Measurements from ENCODE around the gene DMD. TPM values are rescaled to one million over a fixed set of nuclear protein-coding genes. Genes with fewer than 3 reads are reported as not detected.

Gene DMD
- total and polyA plus RNA-seq, 2 of the 8 experiments (the other 6 are each of a cell fraction or from before 2014, with no cell fraction given): 4.8 to 7.4 TPM

GRCh38 chrX:33001107-33001506, 210.2 kb downstream of the DMD start:
- Histone ChIP-seq H2AFZ (ENCODE audit: low read length) (no peak overlapping the region), H4K91ac (replicated peaks; ENCODE audit: insufficient read length, low read length) (no peak overlapping the region), H3K79me2 (ENCODE audit: control insufficient read depth in 1 of 2, insufficient read depth in 2 of 2, low read length in 2 of 2) (no peaks in the 10 kb centered on the region), H3K27me3 (replicated peaks in 1 of 4; ENCODE audit: control insufficient read depth in 3 of 4, extremely low read depth in 1 of 4, insufficient read depth in 3 of 4, low read length in 3 of 4) (no peaks in the 10 kb centered on the region), H2BK20ac (ENCODE audit: low read length) (no peak overlapping the region), H3K9ac (replicated peaks in 1 of 4; ENCODE audit: extremely low read depth in 1 of 4, low read depth in 3 of 4, low read length in 3 of 4) (no peak overlapping the region), H3K9me3 (ENCODE audit: insufficient read depth in 2 of 2, low read depth in 1 of 2, low read length in 1 of 2) (no peaks in the 10 kb centered on the region), H4K5ac (ENCODE audit: insufficient read length, low read depth, low read length) (no peak overlapping the region), H2BK15ac (ENCODE audit: low read length) (no peak overlapping the region), H3K4me3 (ENCODE audit: extremely low read depth in 1 of 4, insufficient read depth in 2 of 4, low read depth in 3 of 4, low read length in 4 of 4) (no peak overlapping the region), H3K4me1 (replicated peaks in 1 of 4; ENCODE audit: control insufficient read depth in 3 of 4, insufficient read depth in 4 of 4, low read length in 3 of 4) (no peaks in the 10 kb centered on the region), H2BK12ac (ENCODE audit: low read depth, low read length) (no peak overlapping the region), H2BK120ac (replicated peaks; ENCODE audit: low read depth, low read length) (no peak overlapping the region), H3K36me3 (ENCODE audit: control insufficient read depth in 2 of 4, insufficient read depth in 4 of 4, low read length in 3 of 4) (no peaks in the 10 kb centered on the region), H3K56ac (replicated peaks; ENCODE audit: insufficient read length, low read depth, low read length) (no peak overlapping the region), H3K27ac (ENCODE audit: low read depth, low read length) (no peak overlapping the region), H2AK5ac (ENCODE audit: low read depth, low read length) (no peak overlapping the region), H3K4me2 (ENCODE audit: insufficient read depth in 1 of 2, low read depth in 2 of 2, low read length in 2 of 2) (no peak overlapping the region), H3K4ac (replicated peaks; ENCODE audit: insufficient read length, low read depth, low read length) (no peak overlapping the region), H4K8ac (ENCODE audit: extremely low read depth, insufficient read depth, low read length) (no peak overlapping the region), H4K20me1 (replicated peaks in 1 of 2; ENCODE audit: control insufficient read depth in 1 of 2, insufficient read depth in 2 of 2, low read length in 2 of 2) (no peaks in the 10 kb centered on the region), H3K14ac (ENCODE audit: insufficient read length) (no peak overlapping the region), H3K79me1 (ENCODE audit: low read depth, low read length) (no peaks in the 10 kb centered on the region), H2BK5ac (ENCODE audit: low read depth, low read length) (no peak overlapping the region), H3K23ac (ENCODE audit: insufficient read length) (no peak overlapping the region), H3K18ac (ENCODE audit: extremely low read depth, low read length) (no peak overlapping the region), H3K23me2 (ENCODE audit: low read depth, low read length) (no peaks in the 10 kb centered on the region)
- DNase-seq (ENCODE audit: low read depth in 1 of 2, low spot score in 2 of 2): no peak
- no peak for TF ChIP-seq SAP30 (IDR thresholded peaks at IDR 0.05; ENCODE audit: insufficient read depth, insufficient replicate concordance, low read length)
- TF ChIP-seq SP1 (IDR thresholded peaks at IDR 0.05; ENCODE audit: low read depth, low read length): no peak
- no peak for TF ChIP-seq POLR2A (IDR thresholded peaks at IDR 0.05; ENCODE audit: control extremely low read depth in 1 of 2, low read depth in 2 of 2, low read length in 2 of 2)
- no peak for TF ChIP-seq TEAD4 (IDR thresholded peaks at IDR 0.05; ENCODE audit: low read depth, low read length)
- TF ChIP-seq ATF3 (IDR thresholded peaks at IDR 0.05; ENCODE audit: insufficient read depth, low read depth, low read length): no peak
- no peak for TF ChIP-seq CTBP2 (IDR thresholded peaks at IDR 0.05; ENCODE audit: borderline replicate concordance, insufficient read depth, insufficient read length, low read length)
- no peak for TF ChIP-seq GABPA (IDR thresholded peaks at IDR 0.05; ENCODE audit: borderline replicate concordance, insufficient read depth, low read length)
- TF ChIP-seq YY1 (IDR thresholded peaks at IDR 0.05; ENCODE audit: low read depth, low read length): no peak
- TF ChIP-seq CHD2 (IDR thresholded peaks at IDR 0.05; ENCODE audit: low read length): no peak
- no peak for TF ChIP-seq RXRA (IDR thresholded peaks at IDR 0.05; ENCODE audit: insufficient read depth, low read depth, low read length)
- no peak for TF ChIP-seq SRF (IDR thresholded peaks at IDR 0.05; ENCODE audit: low read depth, low read length)
- POLR2A ChIA-PET (ENCODE audit: partially characterized antibody): no interaction called here
- CTCF ChIA-PET (ENCODE audit: partially characterized antibody): no interaction called here
- no peak for FAIRE-seq

Data from H1 (cell line).